ENCODE measurements around the gene ADAT3.

DNA sequence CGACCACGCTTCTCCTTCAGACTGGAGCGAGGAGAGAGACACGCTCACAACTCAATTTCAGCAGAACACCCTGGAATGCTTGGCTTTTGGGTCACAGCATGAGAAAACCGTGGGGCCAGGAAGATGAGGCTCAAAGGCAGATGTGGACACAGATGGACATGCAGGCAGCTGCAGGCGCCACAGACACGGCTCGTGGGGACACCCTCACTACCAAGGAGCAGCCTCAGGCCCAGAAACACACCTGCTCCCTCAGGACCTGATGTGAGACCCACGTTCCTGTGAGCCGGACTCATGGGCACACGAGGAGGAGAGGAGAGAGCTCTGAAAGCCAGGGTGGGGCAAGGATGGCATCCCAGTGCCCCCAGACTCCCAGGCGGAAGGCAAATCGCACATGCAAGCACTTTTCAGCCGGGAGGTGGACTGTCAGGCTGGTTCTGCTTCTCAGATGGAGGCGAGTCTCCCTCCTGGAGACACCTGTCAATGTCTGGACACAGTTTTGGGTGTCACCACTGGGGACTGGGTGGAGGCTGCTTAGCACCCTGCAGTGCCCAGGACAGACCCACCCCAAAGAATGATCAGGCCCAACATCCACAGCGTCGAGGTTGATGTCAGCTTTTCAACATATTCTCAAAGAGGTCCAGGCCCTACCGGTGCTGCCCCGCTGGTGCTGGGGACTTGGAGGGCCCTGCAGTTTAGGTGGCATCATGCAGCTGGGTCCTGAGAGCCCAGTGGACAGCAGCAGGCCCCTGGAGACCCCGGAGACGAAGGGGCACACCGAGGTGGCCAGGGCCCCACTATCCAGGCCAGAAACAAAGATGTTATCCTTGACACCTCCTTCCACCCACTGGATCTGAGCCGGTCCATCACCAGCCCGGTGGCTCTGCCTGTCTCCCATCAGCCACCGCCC, 22.2 kb upstream of the ADAT3 start:
- TF ChIP-seq, protein P1, sequence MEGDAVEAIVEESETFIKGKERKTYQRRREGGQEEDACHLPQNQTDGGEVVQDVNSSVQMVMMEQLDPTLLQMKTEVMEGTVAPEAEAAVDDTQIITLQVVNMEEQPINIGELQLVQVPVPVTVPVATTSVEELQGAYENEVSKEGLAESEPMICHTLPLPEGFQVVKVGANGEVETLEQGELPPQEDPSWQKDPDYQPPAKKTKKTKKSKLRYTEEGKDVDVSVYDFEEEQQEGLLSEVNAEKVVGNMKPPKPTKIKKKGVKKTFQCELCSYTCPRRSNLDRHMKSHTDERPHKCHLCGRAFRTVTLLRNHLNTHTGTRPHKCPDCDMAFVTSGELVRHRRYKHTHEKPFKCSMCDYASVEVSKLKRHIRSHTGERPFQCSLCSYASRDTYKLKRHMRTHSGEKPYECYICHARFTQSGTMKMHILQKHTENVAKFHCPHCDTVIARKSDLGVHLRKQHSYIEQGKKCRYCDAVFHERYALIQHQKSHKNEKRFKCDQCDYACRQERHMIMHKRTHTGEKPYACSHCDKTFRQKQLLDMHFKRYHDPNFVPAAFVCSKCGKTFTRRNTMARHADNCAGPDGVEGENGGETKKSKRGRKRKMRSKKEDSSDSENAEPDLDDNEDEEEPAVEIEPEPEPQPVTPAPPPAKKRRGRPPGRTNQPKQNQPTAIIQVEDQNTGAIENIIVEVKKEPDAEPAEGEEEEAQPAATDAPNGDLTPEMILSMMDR (IDR thresholded peaks at IDR 0.05) = no peak
- no peak for TF ChIP-seq POLR2A (IDR thresholded peaks at IDR 0.05)
